ENCODE results near the gene GMPPA. TPM values are rescaled to one million over a fixed set of nuclear protein-coding genes. Genes with fewer than 3 reads are reported as not detected.

GMPPA gene
- polyA plus RNA-seq, 1 experiment = 171 TPM

DNA sequence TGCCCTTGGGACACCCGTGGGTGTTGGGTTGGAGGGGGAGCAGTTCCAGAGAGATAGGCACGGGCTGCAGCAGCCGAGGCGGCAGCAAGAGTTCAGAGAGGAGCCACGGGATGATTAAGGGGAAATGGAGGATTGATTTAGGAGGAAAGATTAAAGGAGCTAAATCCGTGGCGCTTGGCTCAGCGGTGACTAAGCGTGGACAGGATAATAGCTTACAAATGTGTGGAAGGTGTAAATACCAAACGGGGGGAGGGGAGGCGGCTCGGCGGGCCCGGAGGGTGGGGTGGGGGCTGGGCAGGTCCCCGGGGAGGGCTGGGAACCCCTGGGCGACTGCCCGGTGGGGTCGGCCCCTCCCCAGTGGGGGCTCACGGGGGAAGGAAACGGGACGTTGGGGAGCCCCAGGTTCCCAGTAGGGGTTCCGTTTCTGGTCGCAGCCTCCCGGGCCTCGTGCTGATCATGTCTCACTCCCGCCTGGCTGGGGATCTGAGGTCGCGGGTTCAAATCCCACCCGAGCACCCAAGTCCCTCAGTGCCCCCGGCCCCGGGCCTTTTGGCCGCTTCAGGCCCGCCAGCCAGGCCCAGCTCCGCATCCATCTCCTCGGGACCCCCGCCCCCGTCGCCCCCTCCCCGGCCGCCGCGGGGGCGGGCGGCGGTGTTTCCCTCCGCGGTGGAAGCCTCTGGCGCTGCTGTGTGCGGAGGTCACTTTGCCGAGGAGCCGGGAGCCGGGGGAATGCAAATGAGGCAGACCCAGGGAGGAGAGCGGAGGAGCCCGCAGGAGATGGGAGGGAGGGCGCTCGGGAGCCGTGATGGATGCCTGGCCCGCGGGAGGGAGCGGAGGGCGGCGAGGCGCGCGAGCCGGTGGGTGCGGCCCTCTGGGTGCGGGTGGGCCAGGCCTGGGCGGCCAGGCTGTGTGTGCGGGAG, 23.7 kb downstream of the GMPPA start:
- peak; percentile 45 for DNase-seq (ENCODE audit: low read depth)
- CTCF ChIA-PET = interaction anchor here (0.6 to 42.0 kb wide), 14 partner anchors 6 to 129 kb away, joined by 3 to 872 read pairs (median 5); partner anchors contain the start of genes ASIC4, CHPF, GMPPA and TMEM198
- Histone ChIP-seq H3K4me3 (ENCODE audit: low read depth, low read length) (peak overlapping the region; percentile 12; the same call in 1 of the 2 replicates), H3K27me3 (ENCODE audit: control insufficient read depth, insufficient read depth, low read length) (peaks cover 2% of the 10 kb centered on the region), H3K36me3 (ENCODE audit: control insufficient read depth, insufficient read depth, low read length) (no peaks in the 10 kb centered on the region)
- POLR2A ChIA-PET = interaction anchor here (0.6 kb wide), 1 partner anchor 21 kb away, joined by 4 read pairs; the partner anchor contains the start of gene CHPF
- TF ChIP-seq, protein P1, sequence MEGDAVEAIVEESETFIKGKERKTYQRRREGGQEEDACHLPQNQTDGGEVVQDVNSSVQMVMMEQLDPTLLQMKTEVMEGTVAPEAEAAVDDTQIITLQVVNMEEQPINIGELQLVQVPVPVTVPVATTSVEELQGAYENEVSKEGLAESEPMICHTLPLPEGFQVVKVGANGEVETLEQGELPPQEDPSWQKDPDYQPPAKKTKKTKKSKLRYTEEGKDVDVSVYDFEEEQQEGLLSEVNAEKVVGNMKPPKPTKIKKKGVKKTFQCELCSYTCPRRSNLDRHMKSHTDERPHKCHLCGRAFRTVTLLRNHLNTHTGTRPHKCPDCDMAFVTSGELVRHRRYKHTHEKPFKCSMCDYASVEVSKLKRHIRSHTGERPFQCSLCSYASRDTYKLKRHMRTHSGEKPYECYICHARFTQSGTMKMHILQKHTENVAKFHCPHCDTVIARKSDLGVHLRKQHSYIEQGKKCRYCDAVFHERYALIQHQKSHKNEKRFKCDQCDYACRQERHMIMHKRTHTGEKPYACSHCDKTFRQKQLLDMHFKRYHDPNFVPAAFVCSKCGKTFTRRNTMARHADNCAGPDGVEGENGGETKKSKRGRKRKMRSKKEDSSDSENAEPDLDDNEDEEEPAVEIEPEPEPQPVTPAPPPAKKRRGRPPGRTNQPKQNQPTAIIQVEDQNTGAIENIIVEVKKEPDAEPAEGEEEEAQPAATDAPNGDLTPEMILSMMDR (IDR thresholded peaks at IDR 0.05; ENCODE audit: insufficient read depth, low read depth, low read length) = no peak

DNA sequence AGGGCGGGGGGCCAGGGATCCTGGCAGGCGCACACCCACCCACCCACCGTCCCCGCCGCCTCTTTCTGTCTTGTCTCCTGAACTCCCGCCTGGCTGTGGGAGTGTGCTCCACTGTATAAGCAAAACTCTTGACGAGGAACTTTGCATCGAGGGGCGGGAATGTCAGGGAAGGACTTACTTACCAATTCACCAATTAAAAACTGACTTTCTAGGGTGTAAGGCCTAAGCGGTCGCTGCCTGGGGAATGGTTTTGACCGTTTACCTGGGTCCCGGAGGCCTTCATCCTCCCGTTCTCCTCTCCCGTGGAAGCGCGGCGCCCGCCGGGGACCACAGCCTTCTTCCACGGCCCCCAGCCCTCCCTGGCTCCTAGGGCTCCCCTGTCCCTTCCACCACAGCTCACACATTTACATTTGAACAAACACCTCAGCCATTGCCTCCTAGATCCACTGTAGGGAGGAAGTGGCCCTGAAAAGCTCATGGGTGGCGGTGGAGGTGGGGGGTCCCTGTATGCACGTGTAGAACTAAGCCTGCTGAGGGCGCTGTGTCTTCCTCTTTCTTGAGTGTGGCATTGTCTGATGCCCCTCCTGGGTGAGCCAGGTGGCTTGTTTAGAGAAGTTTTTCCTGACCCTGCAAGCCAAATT, 24.5 kb downstream of the GMPPA start:
- TF ChIP-seq, protein P1 (IDR thresholded peaks at IDR 0.05; ENCODE audit: insufficient read depth, low read depth, low read length) = no peak
- ChIA-PET POLR2A (no interaction called here), CTCF (interaction anchor here (0.7 to 42.0 kb wide), 5 partner anchors 5 to 120 kb away, joined by 3 to 872 read pairs (median 291); partner anchors contain the start of genes ASIC4, CHPF, GMPPA and TMEM198)
- H3K36me3 ChIP-seq (ENCODE audit: control insufficient read depth, insufficient read depth, low read length) = no peaks in the 10 kb centered on the region
- DNase-seq (ENCODE audit: low read depth) = no peak
- no peak overlapping the region for H3K4me3 ChIP-seq (ENCODE audit: low read depth, low read length)
- peaks cover 2% of the 10 kb centered on the region for H3K27me3 ChIP-seq (ENCODE audit: control insufficient read depth, insufficient read depth, low read length)

DNA sequence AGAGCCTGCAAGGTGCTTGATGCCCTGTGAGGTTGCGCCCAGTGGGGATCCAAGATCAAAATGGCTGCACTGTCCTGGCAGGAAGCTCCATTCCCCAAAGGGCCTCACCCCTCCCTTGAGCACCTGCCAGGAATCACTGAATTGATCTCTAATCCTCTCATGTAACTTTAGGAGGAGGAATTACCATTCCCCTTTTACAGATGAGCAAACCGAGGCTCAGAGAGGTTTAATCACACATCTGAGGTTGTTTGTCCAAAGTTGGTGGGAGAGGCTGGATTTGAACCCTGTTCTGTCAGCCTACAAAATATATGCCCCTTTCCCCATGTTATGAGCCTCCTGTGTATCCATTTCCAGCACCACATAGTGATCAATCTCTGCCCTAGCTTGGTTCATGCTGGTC, 26.1 kb downstream of the GMPPA start:
- TF ChIP-seq, protein P1 (IDR thresholded peaks at IDR 0.05; ENCODE audit: insufficient read depth, low read depth, low read length) = no peak
- ChIA-PET CTCF (interaction anchor here (1.9 to 42.0 kb wide), 4 partner anchors 4 to 121 kb away, joined by 6 to 872 read pairs (median 582); partner anchors contain the start of genes ASIC4, CHPF, GMPPA and TMEM198), POLR2A (no interaction called here)
- Histone ChIP-seq H3K36me3 (ENCODE audit: control insufficient read depth, insufficient read depth, low read length) (no peaks in the 10 kb centered on the region), H3K4me3 (ENCODE audit: low read depth, low read length) (no peak overlapping the region), H3K27me3 (ENCODE audit: control insufficient read depth, insufficient read depth, low read length) (peaks cover 12% of the 10 kb centered on the region)
- no peak for DNase-seq (ENCODE audit: low read depth)

DNA sequence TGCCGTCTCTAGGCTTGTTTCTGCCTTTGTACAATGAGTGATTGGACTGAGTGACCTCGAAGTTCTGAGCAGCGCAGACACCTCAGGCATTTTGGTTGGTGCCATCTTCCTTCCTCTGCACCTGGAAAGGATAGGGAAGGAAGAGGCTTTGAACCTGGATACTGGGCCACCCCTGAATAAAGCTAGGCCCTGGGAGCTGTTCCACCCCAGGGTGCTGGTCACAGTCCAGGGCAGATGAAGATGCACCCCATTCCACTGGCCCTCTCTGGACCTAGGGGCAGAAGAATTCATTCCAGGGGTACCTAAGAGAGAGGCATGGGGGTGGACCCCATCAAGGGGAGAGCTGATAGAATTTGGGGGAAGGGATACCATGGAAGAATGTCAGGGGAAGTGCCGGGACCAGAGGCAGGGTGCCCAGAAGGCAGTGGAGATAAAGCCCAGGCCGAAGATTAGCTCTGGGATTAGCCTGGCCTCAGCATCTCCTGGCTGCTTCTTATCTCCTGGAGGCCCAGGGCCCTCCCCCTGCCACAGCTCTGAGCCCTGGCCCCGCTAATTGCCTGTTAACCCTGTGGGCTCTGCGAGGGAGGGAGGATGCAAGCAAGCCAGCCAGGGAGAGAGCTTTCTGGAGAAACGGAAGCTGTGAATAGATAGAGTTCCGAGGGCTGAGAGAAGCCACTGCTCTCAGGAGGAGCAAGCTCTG, 27.0 kb downstream of the GMPPA start:
- CTCF ChIA-PET = interaction anchor here (1.9 to 42.0 kb wide), 4 partner anchors 3 to 122 kb away, joined by 6 to 872 read pairs (median 582); partner anchors contain the start of genes ASIC4, CHPF, GMPPA and TMEM198
- Histone ChIP-seq H3K4me3 (ENCODE audit: low read depth, low read length) (no peak overlapping the region), H3K27me3 (ENCODE audit: control insufficient read depth, insufficient read depth, low read length) (peaks cover 12% of the 10 kb centered on the region), H3K36me3 (ENCODE audit: control insufficient read depth, insufficient read depth, low read length) (no peaks in the 10 kb centered on the region)
- TF ChIP-seq, protein P1 (IDR thresholded peaks at IDR 0.05; ENCODE audit: insufficient read depth, low read depth, low read length) = no peak
- POLR2A ChIA-PET = interaction anchor here (0.6 kb wide), 1 partner anchor 107 kb away, joined by 3 read pairs; the partner anchor contains the start of gene DES
- no peak for DNase-seq (ENCODE audit: low read depth)
